GM13977 (cell line): ENCODE measurements around the gene DDX1.

Experiments
- DNase-seq: peaks from one replicate; pipeline ENCODE4 v3.0.0; 2012; ENCODE audit warnings: low spot score
- in situ Hi-C: fragments of 300-500 bp; cut with MboI; formaldehyde crosslinking; loops from one replicate; pipeline ENCODE4 v1.12.0; 2022; ENCODE audit warnings: low sequenced_read_pairs, low pct_unique_long_range_greater_than_20kb, mixed read lengths, inconsistent platforms; ENCODE audit not compliant: unreplicated experiment
- TF ChIP-seq, protein P1 (sequence below): IDR thresholded peaks from 2 replicates; pipeline ENCODE4 v1.5.1; 2012; ENCODE audit warnings: mild to moderate bottlenecking, control low read depth; ENCODE audit not compliant: insufficient read depth; ENCODE audit errors: extremely low read depth, missing control alignments

DDX1 gene

DNA sequence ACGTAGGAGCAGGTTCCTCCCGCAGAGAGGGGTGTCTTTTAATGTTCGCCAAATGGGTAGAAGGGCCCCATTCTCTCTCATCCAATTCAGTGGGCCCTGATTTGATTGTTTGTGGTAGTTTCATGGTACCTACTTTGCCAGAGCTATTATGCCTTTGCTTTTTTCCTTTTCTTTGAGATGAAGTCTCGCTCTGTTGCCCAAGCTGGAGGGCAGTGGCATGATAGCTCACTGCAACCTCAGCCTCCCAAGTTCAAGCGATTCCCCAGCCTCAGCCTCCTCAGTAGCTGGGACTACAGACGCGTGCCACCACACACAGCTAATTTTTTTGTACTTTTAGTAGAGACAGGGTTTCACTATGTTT lies 59.7 kb downstream of the DDX1 start:
- in situ Hi-C loops, result no loop called here

DNA sequence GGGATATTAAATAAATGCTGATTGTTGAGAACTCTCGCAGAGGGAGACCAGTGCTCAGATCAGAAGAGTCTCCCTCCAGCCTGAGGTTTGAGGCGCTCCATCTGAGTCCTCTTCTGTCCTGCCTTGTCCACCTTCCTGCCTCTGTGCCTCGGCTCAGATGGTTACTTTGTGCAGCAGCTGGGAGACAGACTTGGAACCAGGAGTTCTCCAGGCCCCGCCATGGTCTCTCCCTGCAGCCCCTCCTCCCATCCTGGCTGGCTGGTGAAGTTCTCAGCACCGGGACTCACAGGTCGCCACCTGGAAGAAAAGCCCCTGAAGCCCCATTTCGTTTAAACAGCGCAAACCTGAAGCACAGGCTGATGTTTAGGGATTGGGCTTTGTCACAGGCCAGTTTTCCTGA lies 60.6 kb downstream of the DDX1 start:
- in situ Hi-C loops, result no loop called here
- TF ChIP-seq, protein P1, sequence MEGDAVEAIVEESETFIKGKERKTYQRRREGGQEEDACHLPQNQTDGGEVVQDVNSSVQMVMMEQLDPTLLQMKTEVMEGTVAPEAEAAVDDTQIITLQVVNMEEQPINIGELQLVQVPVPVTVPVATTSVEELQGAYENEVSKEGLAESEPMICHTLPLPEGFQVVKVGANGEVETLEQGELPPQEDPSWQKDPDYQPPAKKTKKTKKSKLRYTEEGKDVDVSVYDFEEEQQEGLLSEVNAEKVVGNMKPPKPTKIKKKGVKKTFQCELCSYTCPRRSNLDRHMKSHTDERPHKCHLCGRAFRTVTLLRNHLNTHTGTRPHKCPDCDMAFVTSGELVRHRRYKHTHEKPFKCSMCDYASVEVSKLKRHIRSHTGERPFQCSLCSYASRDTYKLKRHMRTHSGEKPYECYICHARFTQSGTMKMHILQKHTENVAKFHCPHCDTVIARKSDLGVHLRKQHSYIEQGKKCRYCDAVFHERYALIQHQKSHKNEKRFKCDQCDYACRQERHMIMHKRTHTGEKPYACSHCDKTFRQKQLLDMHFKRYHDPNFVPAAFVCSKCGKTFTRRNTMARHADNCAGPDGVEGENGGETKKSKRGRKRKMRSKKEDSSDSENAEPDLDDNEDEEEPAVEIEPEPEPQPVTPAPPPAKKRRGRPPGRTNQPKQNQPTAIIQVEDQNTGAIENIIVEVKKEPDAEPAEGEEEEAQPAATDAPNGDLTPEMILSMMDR, result no peak
- no peak for DNase-seq

More for the DNA sequence above, 59.7 kb downstream of the DDX1 start:
- DNase-seq, result no peak
- TF ChIP-seq, protein P1, result no peak

DNA sequence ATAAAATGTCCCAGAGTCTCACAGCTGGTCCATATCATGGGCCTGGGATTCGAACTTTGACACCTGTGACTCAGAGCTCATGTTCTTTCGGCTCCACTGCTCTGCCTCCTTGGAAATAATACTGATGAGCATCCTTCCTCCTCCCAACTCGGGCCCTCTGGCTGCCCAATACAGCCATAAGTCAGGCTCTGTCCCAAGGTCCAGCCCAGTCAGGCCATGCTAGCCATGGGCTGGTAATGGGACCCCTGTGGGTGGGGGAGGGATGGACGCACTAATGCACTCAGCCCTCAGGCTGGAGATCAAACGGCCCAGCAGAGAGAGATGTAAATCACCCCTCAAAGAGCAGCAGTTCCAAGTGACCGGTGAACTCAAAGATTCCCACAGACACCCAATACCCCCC lies 61.1 kb downstream of the DDX1 start:
- DNase-seq, result no peak
- in situ Hi-C loops, result no loop called here
- TF ChIP-seq, protein P1, result no peak

DNA sequence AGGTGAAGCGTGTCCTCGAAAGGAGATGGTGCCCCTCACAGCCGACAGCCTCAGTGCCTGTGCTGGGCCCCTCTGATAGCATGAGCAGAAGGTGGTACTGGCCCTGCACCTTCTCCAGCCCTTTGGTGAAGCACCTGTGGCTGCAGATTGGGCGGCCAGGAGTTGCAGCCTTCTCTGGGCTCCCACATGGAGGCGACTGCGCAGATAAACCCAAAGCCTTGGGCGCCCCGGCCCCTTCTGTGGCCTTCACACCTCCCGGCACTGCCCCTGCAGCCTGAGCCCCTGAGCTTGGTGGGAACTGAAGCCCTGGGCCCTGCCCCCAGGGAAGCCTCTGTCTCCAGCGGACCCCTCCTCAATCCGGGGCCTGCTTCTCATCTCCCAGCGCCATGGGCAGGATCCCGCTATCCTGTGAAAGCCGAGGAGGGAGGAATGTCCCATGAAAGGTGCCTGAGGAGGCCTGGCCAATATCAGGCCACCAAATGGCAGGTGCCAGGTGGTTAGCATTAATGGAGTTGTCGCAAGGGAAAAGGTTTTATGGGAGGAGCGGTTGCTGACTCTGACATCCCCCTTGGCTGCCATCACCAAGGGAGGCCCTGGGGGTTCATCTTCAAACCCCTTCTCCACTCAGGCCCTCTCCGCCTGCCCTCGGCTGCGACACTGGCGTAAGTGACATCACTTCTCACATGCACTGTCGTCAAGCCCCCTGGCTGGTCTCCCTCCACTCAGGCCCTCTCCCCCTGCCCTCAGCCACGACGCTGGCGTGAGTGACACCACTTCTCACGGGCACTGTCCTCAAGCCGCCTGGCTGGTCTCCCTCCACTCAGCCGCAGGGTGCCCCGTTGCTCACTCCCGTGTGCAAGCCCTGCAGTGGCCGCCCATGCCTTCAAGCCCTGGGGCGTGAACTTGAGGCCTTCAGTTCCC lies 62.4 kb downstream of the DDX1 start:
- in situ Hi-C loops, result no loop called here
- no peak for DNase-seq
- TF ChIP-seq, protein P1, result no peak

DNA sequence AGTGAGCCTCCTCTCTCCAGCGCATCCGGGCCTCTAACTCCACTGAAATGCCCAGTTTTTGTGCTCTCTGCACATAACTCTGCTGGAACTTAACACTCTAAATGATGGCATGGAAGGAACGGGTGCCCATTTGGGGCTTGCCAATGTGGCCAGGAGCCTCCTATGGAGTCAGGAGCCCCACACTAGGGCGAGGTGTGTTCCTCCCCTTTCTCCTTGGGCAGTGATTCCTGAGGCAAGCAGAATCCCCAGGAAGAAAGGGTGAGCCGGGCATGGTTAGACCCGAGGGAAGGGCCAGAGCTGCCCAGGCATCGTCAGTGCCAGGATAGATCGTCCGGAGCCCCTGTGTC lies 63.0 kb downstream of the DDX1 start:
- TF ChIP-seq, protein P1, result no peak
- in situ Hi-C loops, result no loop called here
- DNase-seq, result no peak

- DNase-seq, result no peak
- in situ Hi-C loops, result no loop called here
Measured at GRCh38 chr2:15655123-15655887, 63.6 kb downstream of the DDX1 start.

More at GRCh38 chr2:15655123-15655887, 63.6 kb downstream of the DDX1 start:
- TF ChIP-seq, protein P1, result no peak
